ENCODE data around the gene IL6ST. TPM values are rescaled to one million over a fixed set of nuclear protein-coding genes. Genes with fewer than 3 reads are reported as not detected.
A peak's percentile ranks its signal among the peaks of the same experiment; 100 is the strongest.
"Not testable (repeated sequence)": the region's sequence is repeated elsewhere in the genome, so short reads cannot be mapped to it uniquely, and the experiment has no call there.

The IL6ST gene
- polyA plus RNA-seq (ENCODE audit: insufficient read length in 10 of 10): 10 to 100 TPM; 57.1 to 97.9 (median 79.8) TPM
- long read RNA-seq, donor 1, full-length matches to known transcripts: 13 of 180 reads
- long read RNA-seq, donor 1, partial matches to known transcripts: 0 of 180 reads
- long read RNA-seq, donor 1, other reads (novel, unspliced or antisense): 167 of 180 reads
- long read RNA-seq, donor 2, full-length matches to known transcripts: 6 of 8,173 reads
- long read RNA-seq, donor 2, partial matches to known transcripts: 8,004 of 8,173 reads
- long read RNA-seq, donor 2, other reads (novel, unspliced or antisense): 163 of 8,173 reads
- long read RNA-seq, donor 3: 0 reads
- long read RNA-seq, donor 4, full-length matches to known transcripts: 5 of 118 reads
- long read RNA-seq, donor 4, partial matches to known transcripts: 0 of 118 reads
- long read RNA-seq, donor 4, other reads (novel, unspliced or antisense): 113 of 118 reads
- long read RNA-seq, donor 5, full-length matches to known transcripts: 10 of 10,357 reads
- long read RNA-seq, donor 5, partial matches to known transcripts: 10,117 of 10,357 reads
- long read RNA-seq, donor 5, other reads (novel, unspliced or antisense): 230 of 10,357 reads
- long read RNA-seq, donor 6, full-length matches to known transcripts: 21 of 9,902 reads
- long read RNA-seq, donor 6, partial matches to known transcripts: 9,595 of 9,902 reads
- long read RNA-seq, donor 6, other reads (novel, unspliced or antisense): 286 of 9,902 reads
- long read RNA-seq, donor 7, full-length matches to known transcripts: 13 of 106 reads
- long read RNA-seq, donor 7, partial matches to known transcripts: 0 of 106 reads
- long read RNA-seq, donor 7, other reads (novel, unspliced or antisense): 93 of 106 reads
- long read RNA-seq, donor 8, full-length matches to known transcripts: 6 of 68 reads
- long read RNA-seq, donor 8, partial matches to known transcripts: 0 of 68 reads
- long read RNA-seq, donor 8, other reads (novel, unspliced or antisense): 62 of 68 reads
- long read RNA-seq, donor 9, full-length matches to known transcripts: 1 of 1,300 reads
- long read RNA-seq, donor 9, partial matches to known transcripts: 1,277 of 1,300 reads
- long read RNA-seq, donor 9, other reads (novel, unspliced or antisense): 22 of 1,300 reads

- DNase-seq: peak in 1 of 3 donors; percentile 67
Observed at GRCh38 chr5:55994495-55994997, at the start of gene IL6ST. Gene IL6ST, minus strand, starts transcription at chr5:55994963. Its CDS starts 18,685 bp downstream, at chr5:55976278.

- no peak for DNase-seq
Observed at GRCh38 chr5:56039985-56040384, 45.2 kb upstream of the IL6ST start.

GRCh38 chr5:56038206-56038605 is 43.4 kb upstream of the IL6ST start:
- DNase-seq: not testable (repeated sequence)

- peak in 2 of 3 donors; percentile 23 to 58 for DNase-seq
Observed at GRCh38 chr5:56037531-56038010, 42.8 kb upstream of the IL6ST start.

GRCh38 chr5:56035394-56035793 is 40.6 kb upstream of the IL6ST start:
- not testable (repeated sequence) for DNase-seq

- not testable (repeated sequence) for DNase-seq
Observed at GRCh38 chr5:56029871-56030630, 35.3 kb upstream of the IL6ST start.

- DNase-seq: no peak
Observed at GRCh38 chr5:56029457-56029856, 34.7 kb upstream of the IL6ST start.

GRCh38 chr5:56028708-56029107 is 33.9 kb upstream of the IL6ST start:
- no peak for DNase-seq

- DNase-seq: peak in 1 of 3 donors; percentile 72
Observed at GRCh38 chr5:56026863-56027300, 32.1 kb upstream of the IL6ST start.

- DNase-seq: no peak
Observed at GRCh38 chr5:56025151-56025885, 30.6 kb upstream of the IL6ST start.

- DNase-seq: no peak
Observed at GRCh38 chr5:56024810-56025150, 30.0 kb upstream of the IL6ST start.

GRCh38 chr5:56023296-56023695 is 28.5 kb upstream of the IL6ST start:
- no peak for DNase-seq

GRCh38 chr5:56019306-56020272 is 24.8 kb upstream of the IL6ST start:
- DNase-seq: no peak

- DNase-seq: no peak
Observed at GRCh38 chr5:56018832-56019231, 24.1 kb upstream of the IL6ST start.

GRCh38 chr5:56014701-56015100 is 19.9 kb upstream of the IL6ST start:
- not testable (repeated sequence) for DNase-seq

GRCh38 chr5:56013939-56014338 is 19.2 kb upstream of the IL6ST start:
- DNase-seq: not testable (repeated sequence)

GRCh38 chr5:56012281-56012963 is 17.7 kb upstream of the IL6ST start:
- DNase-seq: peak in 1 of 3 donors; percentile 26

- DNase-seq: peak in 1 of 3 donors; percentile 73
Observed at GRCh38 chr5:56011835-56012234, 17.1 kb upstream of the IL6ST start.
